Smooth muscle cell (in vitro differentiated cells): ENCODE measurements around the gene BCL11B. TPM values are rescaled to one million over a fixed set of nuclear protein-coding genes. Genes with fewer than 3 reads are reported as not detected.

ENCODE experiments used
- DNase-seq: peaks from one replicate; lab custom pipeline; 2025; ENCODE audit not compliant: unreplicated experiment; lab: John Stamatoyannopoulos, UW
- H2AFZ ChIP-seq: fragments of 200-600 bp; sonication (generic); 2 replicates; pipeline ENCODE4 v1.6.0; 2016; ENCODE audit warnings: antibody characterized with exemption, low read depth, mild to moderate bottlenecking
- H3F3A ChIP-seq: fragments of 200-600 bp; sonication (generic); 2 replicates; pipeline ENCODE4 v1.6.0; 2017; ENCODE audit warnings: antibody characterized with exemption, low read depth
- H3K27ac ChIP-seq: fragments of 200-600 bp; sonication (generic); 2 replicates; pipeline ENCODE4 v1.5.1; 2016; ENCODE audit warnings: low read depth, mild to moderate bottlenecking
- H3K27me3 ChIP-seq: fragments of 200-600 bp; sonication (generic); 2 replicates; pipeline ENCODE4 v1.6.1; 2016; ENCODE audit warnings: low read depth, mild to moderate bottlenecking
- H3K36me3 ChIP-seq: fragments of 200-600 bp; sonication (generic); 2 replicates; pipeline ENCODE4 v1.5.1; 2016; ENCODE audit warnings: low read depth
- H3K4me1 ChIP-seq: fragments of 200-600 bp; sonication (generic); 2 replicates; pipeline ENCODE4 v1.5.1; 2016; ENCODE audit warnings: low read depth
- H3K4me2 ChIP-seq: fragments of 200-600 bp; sonication (generic); 2 replicates; pipeline ENCODE4 v1.6.0; 2016; ENCODE audit warnings: mild to moderate bottlenecking
- H3K4me3 ChIP-seq: fragments of 200-600 bp; sonication (generic); 2 replicates; pipeline ENCODE4 v1.5.1; 2016; ENCODE audit warnings: mild to moderate bottlenecking
- H3K79me2 ChIP-seq: fragments of 200-600 bp; sonication (generic); 2 replicates; pipeline ENCODE4 v1.6.0; 2016; ENCODE audit warnings: low read depth, mild to moderate bottlenecking
- H3K9ac ChIP-seq: fragments of 200-600 bp; sonication (generic); 2 replicates; pipeline ENCODE4 v1.6.0; 2016; ENCODE audit warnings: low read depth
- H3K9me3 ChIP-seq: fragments of 200-600 bp; sonication (generic); replicated peaks from 2 replicates; pipeline ENCODE4 v1.5.1; 2016; ENCODE audit warnings: low read depth
- H4K20me1 ChIP-seq: fragments of 200-600 bp; sonication (generic); 2 replicates; pipeline ENCODE4 v1.6.0; 2016; ENCODE audit warnings: low read depth
- CTCF ChIP-seq: fragments of 200-600 bp; sonication (generic); IDR thresholded peaks from 2 replicates; pipeline ENCODE4 v1.5.1; 2017; ENCODE audit warnings: borderline replicate concordance, mild to moderate bottlenecking, antibody characterized with exemption; ENCODE audit not compliant: insufficient read depth, poor library complexity, severe bottlenecking
- WGBS: methylation state at CpG from one replicate; pipeline ENCODE4 v1.1.7; 2016; ENCODE audit warnings: low lambda C conversion rate; 5-methylcytosine and 5-hydroxymethylcytosine counted together
- polyA plus RNA-seq: library from polyadenylated mRNA; unstranded; fragments of >200 nt; fragmentation: Nextera tagmentation; extraction: Ambion mirVana; gene quantifications from 2 replicates; pipeline ENCODE4 v1.2.1, GENCODE V29; 2016
- total RNA-seq: library from RNA; depleted of rRNA; stranded (reverse); fragments of >200 nt; gene quantifications from 2 replicates; pipeline ENCODE4 v1.2.3, GENCODE V29; 2014

The BCL11B gene
- total and polyA plus RNA-seq, 2 experiments from 2014 or later = 0.56 to 3.0 TPM

GRCh38 chr14:99255621-99256482, 16.1 kb downstream of the BCL11B start:
- no peaks in the 10 kb centered on the region for H3K9me3 ChIP-seq
- no peak overlapping the region for H3K27ac ChIP-seq
- no peak overlapping the region for H3K4me2 ChIP-seq
- H4K20me1 ChIP-seq = no peaks in the 10 kb centered on the region
- TF ChIP-seq CTCF = no peak
- peaks cover 5% of the 10 kb centered on the region for H3K4me1 ChIP-seq
- no peaks in the 10 kb centered on the region for H3K36me3 ChIP-seq
- H3K9ac ChIP-seq = no peak overlapping the region
- peaks cover 19% of the 10 kb centered on the region for H3K79me2 ChIP-seq
- 94% methylated on average over 19 of the region's 19 CpGs for WGBS
- H3K27me3 ChIP-seq = no peaks in the 10 kb centered on the region
- no peak overlapping the region for H3K4me3 ChIP-seq
- no peaks in the 10 kb centered on the region for H3F3A ChIP-seq
- no peak for DNase-seq
- H2AFZ ChIP-seq = no peak overlapping the region

GRCh38 chr14:99254328-99255009, 17.5 kb downstream of the BCL11B start:
- H3K4me2 ChIP-seq = no peak overlapping the region
- H3K27ac ChIP-seq = no peak overlapping the region
- DNase-seq = no peak
- peaks cover 5% of the 10 kb centered on the region for H3K4me1 ChIP-seq
- H3K27me3 ChIP-seq = no peaks in the 10 kb centered on the region
- H4K20me1 ChIP-seq = no peaks in the 10 kb centered on the region
- no peak overlapping the region for H3K4me3 ChIP-seq
- no peak overlapping the region for H3K9ac ChIP-seq
- no peak for TF ChIP-seq CTCF
- no peaks in the 10 kb centered on the region for H3F3A ChIP-seq
- peaks cover 16% of the 10 kb centered on the region for H3K79me2 ChIP-seq
- 86% methylated on average over 16 of the region's 16 CpGs for WGBS
- H3K9me3 ChIP-seq = no peaks in the 10 kb centered on the region
- H2AFZ ChIP-seq = no peak overlapping the region
- H3K36me3 ChIP-seq = no peaks in the 10 kb centered on the region

GRCh38 chr14:99253890-99254289, 18.1 kb downstream of the BCL11B start:
- TF ChIP-seq CTCF = no peak

More at GRCh38 chr14:99253890-99254289, 18.1 kb downstream of the BCL11B start:
- Histone ChIP-seq H3K36me3 (no peaks in the 10 kb centered on the region), H2AFZ (no peak overlapping the region), H3K9ac (no peak overlapping the region), H4K20me1 (no peaks in the 10 kb centered on the region), H3K79me2 (peaks cover 13% of the 10 kb centered on the region), H3K27me3 (no peaks in the 10 kb centered on the region), H3K4me3 (no peak overlapping the region), H3K9me3 (no peaks in the 10 kb centered on the region), H3K4me1 (peaks cover 4% of the 10 kb centered on the region), H3K4me2 (no peak overlapping the region), H3F3A (no peaks in the 10 kb centered on the region), H3K27ac (no peak overlapping the region)
- WGBS = 95% methylated on average over 7 of the region's 7 CpGs
- DNase-seq = no peak
